GM23338 (cell line): ENCODE data around the gene ETF1.

Experiments used
- CREB1 ChIP-seq: fragments of 250-450 bp; sonication (Bioruptor Pico); IDR thresholded peaks from 2 replicates; pipeline ENCODE4 v1.5.0; 2020; ENCODE audit warnings: low read depth, mild to moderate bottlenecking, moderate library complexity
- CTCF ChIP-seq, 2 experiments: fragments of 200-600 bp in 1 of 2; sonication (generic) in 1 of 2; conservative IDR thresholded peaks; 2 replicates each; pipeline versions ENCODE4 v1.5.1 to v1.6.1; 2016 to 2017; ENCODE audit warnings: antibody characterized with exemption in 2 of 2, low read depth in 2 of 2, mild to moderate bottlenecking in 2 of 2, moderate library complexity in 1 of 2
- EZH2 ChIP-seq: fragments of 200-600 bp; sonication (generic); IDR thresholded peaks from one replicate; pipeline ENCODE4 v1.8.0; 2017; ENCODE audit warnings: antibody characterized with exemption, mild to moderate bottlenecking, low read depth; ENCODE audit not compliant: unreplicated experiment
- EZH2phosphoT487 ChIP-seq: fragments of 200-600 bp; sonication (generic); IDR thresholded peaks from one replicate; pipeline ENCODE4 v1.8.1; 2018; ENCODE audit warnings: antibody characterized with exemption; ENCODE audit not compliant: unreplicated experiment
- JUNB ChIP-seq: IDR thresholded peaks from one replicate; pipeline ENCODE4 v1.6.1; 2016; ENCODE audit warnings: antibody characterized with exemption; ENCODE audit not compliant: unreplicated experiment
- NANOG ChIP-seq: IDR thresholded peaks from 2 replicates; pipeline ENCODE4 v1.6.1; 2016; ENCODE audit warnings: antibody characterized with exemption, borderline replicate concordance
- POLR2AphosphoS5 ChIP-seq: IDR thresholded peaks from 2 replicates; pipeline ENCODE4 v1.6.1; 2016; ENCODE audit warnings: antibody characterized with exemption, low read depth
- REST ChIP-seq: IDR thresholded peaks from one replicate; pipeline ENCODE4 v1.6.1; 2018; ENCODE audit warnings: antibody characterized with exemption; ENCODE audit not compliant: unreplicated experiment
- STAT1 ChIP-seq: IDR thresholded peaks from one replicate; pipeline ENCODE4 v1.6.1; 2016; ENCODE audit warnings: antibody characterized with exemption; ENCODE audit not compliant: unreplicated experiment
- ZNF114 ChIP-seq: fragments of 250-450 bp; sonication (Bioruptor Pico); IDR thresholded peaks from 2 replicates; pipeline ENCODE4 v1.5.0; 2020; ENCODE audit warnings: mild to moderate bottlenecking, moderate library complexity
- ZNF331 ChIP-seq: fragments of 250-450 bp; sonication (Bioruptor Pico); IDR thresholded peaks from 2 replicates; pipeline ENCODE4 v1.5.0; 2020; ENCODE audit warnings: low read depth, mild to moderate bottlenecking, moderate library complexity

- TF ChIP-seq CTCF (conservative IDR thresholded peaks at IDR 0.05; ENCODE audit: low read depth in 2 of 2) (no peak), ZNF331 (CRISPR knock-in tag) (no peak), REST (no peak), EZH2 (no peak), CREB1 (CRISPR knock-in tag) (no peak), POLR2AphosphoS5 (no peak), EZH2phosphoT487 (no peak), JUNB (no peak), NANOG (no peak), ZNF114 (CRISPR knock-in tag) (no peak), STAT1 (no peak)
Measured at GRCh38 chr5:138565100-138565821, 22.2 kb upstream of the ETF1 start.
